ENCODE results near the gene RAPGEF2. TPM values are rescaled to one million over a fixed set of nuclear protein-coding genes. Genes with fewer than 3 reads are reported as not detected.
A peak's percentile ranks its signal among the peaks of the same experiment; 100 is the strongest.

The RAPGEF2 gene
- total and polyA plus RNA-seq, 10 of the 15 experiments (the other 5 are each of a cell fraction or from before 2014, with no cell fraction given) = 0.31 to 24.0 (median 2.9) TPM

GRCh38 chr4:159105761-159106243, 2.9 kb downstream of the RAPGEF2 start (continued):
- no peak for TF ChIP-seq RAD21 (IDR thresholded peaks at IDR 0.05; ENCODE audit: insufficient read depth, low read depth, low read length)
- TF ChIP-seq SREBF1 (IDR thresholded peaks at IDR 0.05; ENCODE audit: low read length) = 0 out of 2 replicates have a peak, but pooled peaks have one; percentile 10
- TF ChIP-seq ATF7 (IDR thresholded peaks at IDR 0.05; ENCODE audit: low read depth) = peak; percentile 93
- TF ChIP-seq MAX (IDR thresholded peaks at IDR 0.05; ENCODE audit: low read depth, low read length) = no peak
- TF ChIP-seq POLR2AphosphoS5 (IDR thresholded peaks at IDR 0.05; ENCODE audit: low read length) = 0 out of 2 replicates have a peak, but pooled peaks have one; percentile 40
- no peak for TF ChIP-seq BACH1 (IDR thresholded peaks at IDR 0.05; ENCODE audit: borderline replicate concordance)
- peak; percentile 48; the same call in 1 of the 2 replicates for TF ChIP-seq DPF2 (IDR thresholded peaks at IDR 0.05)
- peak; percentile 32; the same call in 1 of the 2 replicates for TF ChIP-seq NFIC (IDR thresholded peaks at IDR 0.05; ENCODE audit: low read depth, low read length)
- TF ChIP-seq CREB1 (IDR thresholded peaks at IDR 0.05; ENCODE audit: low read depth) = peak; percentile 62; the same call in 1 of the 2 replicates
- TF ChIP-seq USF2 (IDR thresholded peaks at IDR 0.05; ENCODE audit: borderline replicate concordance, low read depth, low read length) = no peak
- TF ChIP-seq NBN (IDR thresholded peaks at IDR 0.05) = peak; percentile 60; the same call in 1 of the 2 replicates
- TF ChIP-seq SUPT20H (IDR thresholded peaks at IDR 0.05; ENCODE audit: borderline replicate concordance, control insufficient read depth, low read depth, low read length) = no peak
- no peak for TF ChIP-seq GABPA (IDR thresholded peaks at IDR 0.05; ENCODE audit: low read depth)
- TF ChIP-seq MLLT1 (IDR thresholded peaks at IDR 0.05) = peak; percentile 41; the same call in 1 of the 2 replicates
- TF ChIP-seq EGR1 (IDR thresholded peaks at IDR 0.05; ENCODE audit: borderline replicate concordance in 1 of 2, low read depth in 2 of 2, low read length in 2 of 2) = no peak
- TF ChIP-seq EZH2 (IDR thresholded peaks at IDR 0.05; ENCODE audit: borderline replicate concordance, control insufficient read depth, low read depth, low read length) = no peak
- peak; percentile 86 for TF ChIP-seq MTA2 (IDR thresholded peaks at IDR 0.05; ENCODE audit: low read depth)
- no peak for TF ChIP-seq SIX5 (IDR thresholded peaks at IDR 0.05; ENCODE audit: low read depth, low read length, severe bottlenecking)
- peak; percentile 38 to 73; a peak in 2 of 4 replicates for TF ChIP-seq EP300 (IDR thresholded peaks at IDR 0.05; ENCODE audit: borderline replicate concordance in 1 of 2, control insufficient read depth in 1 of 2, low read depth in 2 of 2, low read length in 2 of 2)
- no peak for TF ChIP-seq CEBPB (IDR thresholded peaks at IDR 0.05; ENCODE audit: borderline replicate concordance in 1 of 2, low read depth in 2 of 2, low read length in 2 of 2)
- TF ChIP-seq WRNIP1 (IDR thresholded peaks at IDR 0.05; ENCODE audit: borderline replicate concordance, low read depth, low read length) = no peak
- TF ChIP-seq FOXM1 (IDR thresholded peaks at IDR 0.05; ENCODE audit: low read depth, low read length) = no peak
- no peak for TF ChIP-seq TBL1XR1 (IDR thresholded peaks at IDR 0.05; ENCODE audit: low read depth, low read length)
- 0 out of 2 replicates have a peak, but pooled peaks have one; percentile 34 for TF ChIP-seq GATAD2B (conservative IDR thresholded peaks at IDR 0.05; ENCODE audit: low read depth)
- TF ChIP-seq RCOR1 (conservative IDR thresholded peaks at IDR 0.05; ENCODE audit: low read depth, low read length) = no peak
- peak; percentile 34 to 46; a peak in 2 of 4 replicates for TF ChIP-seq IKZF2 (IDR thresholded peaks at IDR 0.05)
- no peak for TF ChIP-seq RELA (IDR thresholded peaks at IDR 0.05; ENCODE audit: borderline replicate concordance, partially characterized antibody)
- TF ChIP-seq TCF7 (IDR thresholded peaks at IDR 0.05; ENCODE audit: borderline replicate concordance) = no peak
- TF ChIP-seq RB1 (IDR thresholded peaks at IDR 0.05; ENCODE audit: borderline replicate concordance) = no peak
- peak; percentile 32; the same call in 1 of the 2 replicates for TF ChIP-seq RUNX3 (IDR thresholded peaks at IDR 0.05; ENCODE audit: low read length)
- TF ChIP-seq NFYA (IDR thresholded peaks at IDR 0.05; ENCODE audit: borderline replicate concordance, low read depth, low read length) = no peak
